Mammary microvascular endothelial cell (primary cell): Measurements from ENCODE around the gene CMC4. TPM values are rescaled to one million over a fixed set of nuclear protein-coding genes. Genes with fewer than 3 reads are reported as not detected.

Experiments
- total RNA-seq: library from RNA; depleted of rRNA; stranded (reverse); fragments of >200 nt; gene quantifications from 2 replicates; pipeline ENCODE4 v1.2.3, GENCODE V29; 2015

Gene CMC4, protein sequence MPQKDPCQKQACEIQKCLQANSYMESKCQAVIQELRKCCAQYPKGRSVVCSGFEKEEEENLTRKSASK
- 17.3 and 22.8 TPM in 2 replicates for total RNA-seq

DNA sequence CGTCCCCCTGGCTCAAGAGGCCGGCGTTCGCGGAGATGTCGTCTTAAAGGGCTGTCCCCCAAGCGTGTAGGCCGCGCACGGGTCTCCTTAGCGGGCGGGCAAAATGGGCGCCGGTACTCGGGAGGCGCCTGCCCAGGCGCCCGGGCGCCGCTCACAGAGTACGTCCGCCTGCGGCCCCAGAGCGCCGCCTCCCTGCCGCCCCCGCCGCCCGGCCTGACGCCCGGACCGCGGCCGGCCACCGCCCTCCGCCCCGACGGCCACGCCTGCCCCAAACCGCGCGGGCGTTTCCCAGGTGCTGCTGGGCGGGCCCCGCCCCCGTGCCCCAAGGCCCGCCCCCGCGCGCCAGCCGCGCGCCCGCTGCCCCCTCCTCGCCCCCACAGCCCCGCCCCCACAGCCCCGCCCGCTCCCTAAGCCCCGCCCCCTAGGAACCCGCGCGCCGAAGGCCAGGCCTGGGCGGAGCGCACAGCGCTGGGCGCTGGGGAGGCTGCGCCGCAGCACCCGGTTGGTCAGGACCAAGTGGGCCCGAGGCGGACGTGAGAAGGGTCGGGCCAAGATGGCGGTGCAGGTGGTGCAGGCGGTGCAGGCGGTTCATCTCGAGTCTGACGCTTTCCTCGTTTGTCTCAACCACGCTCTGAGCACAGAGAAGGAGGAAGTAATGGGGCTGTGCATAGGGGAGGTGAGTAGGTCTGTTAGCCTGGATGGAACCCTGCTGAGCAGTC lies at the start of gene CMC4, which contains the start of the genes BRCC3 and MTCP1:
CMC4 (minus strand) TSS at position 162 of the 719 bp plus-strand sequence. CDS start 7,113 bp downstream, outside the sequence.
BRCC3 (plus strand) TSS at position 534 of the 719 bp plus-strand sequence; CDS start at position 554, 20 bp downstream.
MTCP1 (minus strand) TSS at position 162 of the 719 bp plus-strand sequence. CDS start 5,126 bp downstream, outside the sequence.

DNA sequence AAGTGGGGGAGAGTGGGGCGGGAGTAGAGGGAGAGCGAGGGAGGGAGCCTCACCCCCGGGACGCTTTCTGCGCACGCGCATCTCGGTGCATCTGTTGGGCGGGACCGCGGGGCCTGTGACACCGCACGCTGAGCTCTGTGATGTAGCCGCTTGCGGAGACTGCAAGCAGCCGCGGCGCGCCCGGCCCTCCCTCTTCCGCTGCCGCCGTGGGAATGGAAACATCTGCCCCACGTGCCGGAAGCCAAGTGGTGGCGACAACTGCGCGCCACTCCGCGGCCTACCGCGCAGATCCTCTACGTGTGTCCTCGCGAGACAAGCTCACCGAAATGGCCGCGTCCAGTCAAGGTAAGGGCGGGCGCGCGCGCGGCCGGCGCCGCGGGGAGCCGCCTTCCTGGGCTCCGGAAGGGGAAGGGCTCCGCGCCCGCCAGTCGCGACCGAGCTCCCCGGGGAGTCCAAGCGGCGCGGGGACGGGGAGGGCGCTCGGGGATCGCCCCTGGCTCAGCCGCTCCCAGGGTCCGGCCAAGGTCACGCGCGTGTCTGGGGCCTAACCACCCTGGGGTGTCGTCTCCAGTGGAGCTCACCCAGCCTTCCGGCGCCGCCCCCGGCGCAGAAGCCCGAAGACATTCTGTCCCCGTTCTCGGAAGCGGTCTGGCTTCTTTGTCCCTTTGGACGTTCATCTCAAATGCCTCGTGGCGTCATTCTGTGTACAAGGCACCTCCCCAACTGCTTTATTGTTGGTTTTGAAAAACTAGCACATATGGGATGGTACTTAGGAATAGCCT lies 44.0 kb downstream of the CMC4 start, which contains the start of gene FUNDC2:
FUNDC2 (plus strand) TSS at position 118 of the 782 bp plus-strand sequence; CDS start at position 213, 95 bp downstream.

DNA sequence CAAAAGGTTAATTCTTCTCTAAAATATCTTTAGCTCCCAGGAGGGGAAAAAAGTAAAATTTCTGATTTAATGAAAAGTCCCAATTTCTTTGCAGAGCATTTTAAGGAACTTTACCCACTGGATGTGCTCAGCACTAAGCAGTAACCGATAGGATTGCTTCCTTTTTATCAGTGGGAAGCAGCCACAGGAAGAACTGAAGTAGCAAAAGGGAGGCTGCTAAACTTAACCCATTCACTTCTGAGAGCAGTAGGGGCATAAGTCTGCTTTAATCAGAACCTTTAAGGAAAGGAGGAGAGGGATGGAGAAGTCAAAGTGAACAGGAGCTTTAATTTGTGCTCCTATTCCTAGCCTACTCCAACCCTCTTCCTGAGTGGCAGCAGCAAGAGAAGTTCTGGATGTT lies 48.4 kb downstream of the CMC4 start, which contains the start of gene F8:
F8 (minus strand) TSS at position 139 of the 400 bp plus-strand sequence. CDS start 171 bp downstream, outside the sequence.

Other genes starting within 250 kb of the CMC4 start
- not detected in 2 replicates for gene SMIM9, start 236.5 kb downstream of the CMC4 start, total RNA-seq
- gene F8A1, start 184.8 kb downstream of the CMC4 start, total RNA-seq = 4.9 and 6.1 TPM in 2 replicates
- 2.1 and 3.1 TPM in 2 replicates for gene F8, start 48.4 kb downstream of the CMC4 start, total RNA-seq
- 35.7 and 66.9 TPM in 2 replicates for gene FUNDC2, start 44.3 kb downstream of the CMC4 start, total RNA-seq
- 3.7 and 4.5 TPM in 2 replicates for gene MTCP1, start within 50 bp of the CMC4 start, total RNA-seq
- 13.9 and 14.5 TPM in 2 replicates for gene BRCC3, start 372 bp upstream of the CMC4 start, total RNA-seq
- gene VBP1, start 145.3 kb upstream of the CMC4 start, total RNA-seq = 60.2 and 85.3 TPM in 2 replicates
- 0.05 TPM in 1 of 2 replicates, not detected in the other for gene RAB39B, start 193.4 kb upstream of the CMC4 start, total RNA-seq